Endodermal cell (in vitro differentiated cells): ENCODE results near the gene CLTCL1. TPM values are rescaled to one million over a fixed set of nuclear protein-coding genes. Genes with fewer than 3 reads are reported as not detected.
"Not testable (repeated sequence)": the region's sequence is repeated elsewhere in the genome, so short reads cannot be mapped to it uniquely, and the experiment has no call there.

Source experiments
- DNase-seq: peaks from one replicate; pipeline ENCODE4 v3.0.0-alpha.2; 2017
- H3K27ac ChIP-seq: 2 replicates; pipeline ENCODE4 v1.5.1; 2013; ENCODE audit warnings: mild to moderate bottlenecking, low read depth, low read length, moderate library complexity
- H3K27me3 ChIP-seq: 2 replicates; pipeline ENCODE4 v1.6.1; 2013; ENCODE audit warnings: mild to moderate bottlenecking, low read length, moderate library complexity; ENCODE audit not compliant: insufficient read depth, control insufficient read depth, poor library complexity, severe bottlenecking
- H3K36me3 ChIP-seq: 2 replicates; pipeline ENCODE4 v1.7.0; 2013; ENCODE audit warnings: mild to moderate bottlenecking, low read length, moderate library complexity; ENCODE audit not compliant: control insufficient read depth, insufficient read depth
- H3K4me1 ChIP-seq: one replicate; pipeline ENCODE4 v1.7.0; 2013; ENCODE audit warnings: low read length; ENCODE audit not compliant: control insufficient read depth, insufficient read depth
- H3K4me3 ChIP-seq: 2 replicates; pipeline ENCODE4 v1.5.1; 2013; ENCODE audit warnings: mild to moderate bottlenecking, low read length, moderate library complexity
- H3K9ac ChIP-seq: 2 replicates; pipeline ENCODE4 v1.6.1; 2013; ENCODE audit warnings: mild to moderate bottlenecking, low read length, moderate library complexity; ENCODE audit not compliant: poor library complexity, severe bottlenecking; ENCODE audit errors: extremely low read depth
- H3K9me3 ChIP-seq: 2 replicates; pipeline ENCODE4 v1.6.1; 2013; ENCODE audit warnings: mild to moderate bottlenecking, low read length, moderate library complexity; ENCODE audit not compliant: control insufficient read depth
- H3K27ac Mint-ChIP-seq: 2 replicates; pipeline ENCODE4 v1.8.0; 2020; ENCODE audit warnings: mixed read lengths
- H3K27me3 Mint-ChIP-seq: 2 replicates; pipeline ENCODE4 v1.8.0; 2021; ENCODE audit warnings: mild to moderate bottlenecking, mixed read lengths; ENCODE audit not compliant: insufficient read depth
- H3K36me3 Mint-ChIP-seq: 2 replicates; pipeline ENCODE4 v1.8.0; 2020; ENCODE audit warnings: low read depth, mixed read lengths
- H3K4me1 Mint-ChIP-seq: 2 replicates; pipeline ENCODE4 v1.8.0; 2020; ENCODE audit warnings: mixed read lengths
- H3K4me3 Mint-ChIP-seq: 2 replicates; pipeline ENCODE4 v1.8.0; 2020; ENCODE audit warnings: mild to moderate bottlenecking, moderate library complexity, mixed read lengths
- H3K9me3 Mint-ChIP-seq: 2 replicates; pipeline ENCODE4 v1.8.0; 2020; ENCODE audit warnings: mild to moderate bottlenecking, mixed read lengths
- CTCF ChIP-seq: fragments of 200-600 bp; sonication (generic); conservative IDR thresholded peaks from 2 replicates; pipeline ENCODE4 v1.5.0; 2021; ENCODE audit warnings: antibody characterized with exemption, mild to moderate bottlenecking
- WGBS, 2 experiments: methylation state at CpG; one replicate each; pipeline versions ENCODE4 v1.1.5 to v1.1.7; 2013; ENCODE audit warnings: missing lambda C conversion rate in 2 of 2, mixed read lengths in 1 of 2; ENCODE audit not compliant: insufficient coverage in 1 of 2, insufficient read length in 1 of 2; 5-methylcytosine and 5-hydroxymethylcytosine counted together
- total RNA-seq, 2 donors: library from RNA; stranded (reverse); fragmentation: NEBNext Ultra II Directional in 1 of 2; extraction: Animal tissue kit (Norgen Biotek cat#: 25700) in 1 of 2; gene quantifications; 2 replicates in 1 of 2; 3 replicates in 1 of 2; pipeline ENCODE4 v1.2.1, GENCODE V29; 2021

Gene CLTCL1
- total RNA-seq, 2 donors from 2014 or later, result 11.8 to 14.4 TPM

DNA sequence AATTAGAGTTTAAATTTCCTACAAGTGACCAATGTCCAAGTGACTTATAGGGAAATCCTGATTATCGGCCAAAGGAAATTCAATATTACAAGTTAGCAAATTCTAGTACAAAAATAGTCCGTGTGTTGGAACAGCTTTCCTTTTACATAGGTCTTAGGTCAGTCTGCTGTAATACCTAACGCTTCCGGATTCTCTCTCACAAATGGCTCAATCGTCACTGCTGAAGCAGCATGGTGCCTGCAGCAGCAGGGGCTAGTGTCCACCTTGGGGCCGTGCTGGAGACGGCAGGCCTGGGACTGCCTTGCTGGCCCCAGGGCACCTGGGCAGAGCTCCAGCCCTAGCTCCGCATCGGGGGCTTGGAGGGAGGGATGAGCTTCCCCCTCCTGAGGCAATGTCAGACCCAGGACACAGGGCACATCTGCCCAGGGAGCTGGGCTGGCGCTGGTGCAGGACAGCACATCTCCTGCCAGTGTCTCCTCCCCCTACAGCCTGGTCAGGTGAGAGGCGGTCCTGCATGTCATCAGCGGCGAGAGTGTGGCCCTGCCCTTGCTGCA is 39.4 kb upstream of the CLTCL1 start:
- Mint-ChIP-seq H3K36me3 (peaks cover 69% of the 10 kb centered on the region), H3K4me1 (no peaks in the 10 kb centered on the region), H3K9me3 (peaks cover 17% of the 10 kb centered on the region), H3K27me3 (no peaks in the 10 kb centered on the region), H3K4me3 (no peak overlapping the region), H3K27ac (no peak overlapping the region)
- Histone ChIP-seq H3K36me3 (peaks cover 63% of the 10 kb centered on the region), H3K9ac (no peak overlapping the region), H3K27ac (no peak overlapping the region), H3K9me3 (peaks cover 31% of the 10 kb centered on the region), H3K4me3 (no peak overlapping the region), H3K4me1 (no peaks in the 10 kb centered on the region), H3K27me3 (no peaks in the 10 kb centered on the region)
- no peak for TF ChIP-seq CTCF
- DNase-seq, result no peak
- WGBS, 2 experiments, result 91 to 92% methylated on average over 12 to 13 of the region's 13 CpGs

DNA sequence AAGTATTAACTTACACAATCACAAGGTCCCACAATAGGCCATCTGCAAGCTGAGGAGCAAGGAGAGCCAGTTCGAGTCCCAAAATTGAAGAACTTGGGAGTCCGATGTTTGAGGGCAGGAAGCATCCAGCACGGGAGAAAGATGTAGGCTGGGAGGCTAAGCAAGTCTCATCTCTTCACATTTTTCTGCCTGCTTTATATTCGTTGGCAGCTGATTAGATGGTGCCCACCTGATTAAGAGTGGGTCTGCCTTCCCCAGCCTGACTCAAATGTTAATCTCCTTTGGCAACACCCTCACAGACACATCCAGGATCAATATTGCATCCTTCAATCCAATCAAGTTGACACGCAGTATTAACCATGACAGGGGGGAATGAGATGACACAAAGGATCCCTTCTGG is 38.7 kb upstream of the CLTCL1 start:
- Mint-ChIP-seq H3K9me3 (peaks cover 20% of the 10 kb centered on the region), H3K36me3 (peaks cover 63% of the 10 kb centered on the region)
- DNase-seq, H3K27ac Mint-ChIP-seq, H3K4me1 Mint-ChIP-seq, H3K4me1 ChIP-seq, H3K27ac ChIP-seq, H3K4me3 Mint-ChIP-seq, H3K9ac ChIP-seq, H3K27me3 ChIP-seq, H3K4me3 ChIP-seq, H3K27me3 Mint-ChIP-seq: not testable (repeated sequence)
- WGBS, 2 experiments, result 92% methylated on average over 3 to 5 of the region's 5 CpGs
- H3K36me3 ChIP-seq, result peaks cover 55% of the 10 kb centered on the region
- peaks cover 23% of the 10 kb centered on the region for H3K9me3 ChIP-seq

DNA sequence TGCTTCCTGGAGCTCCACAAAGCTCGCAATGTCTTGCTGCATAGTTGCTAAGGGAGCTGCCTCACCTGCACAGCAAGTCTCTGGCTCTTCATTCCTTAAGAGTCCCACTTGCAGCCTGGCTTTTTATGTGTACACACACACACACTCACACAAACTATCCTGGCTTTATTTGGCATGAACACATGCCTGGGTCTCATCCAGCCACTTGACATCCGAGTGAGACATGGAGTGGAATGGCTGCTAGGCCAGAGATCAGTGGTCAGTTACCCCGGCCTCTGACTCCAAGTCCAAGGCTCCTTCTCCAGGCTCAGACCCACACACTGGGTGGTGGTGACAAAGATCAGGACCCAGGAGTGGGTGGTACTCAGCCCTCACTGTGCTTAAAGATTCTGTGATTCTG is 37.9 kb upstream of the CLTCL1 start:
- H3K9ac ChIP-seq, result no peak overlapping the region
- no peak overlapping the region for H3K27ac Mint-ChIP-seq
- peaks cover 48% of the 10 kb centered on the region for H3K36me3 ChIP-seq
- peaks cover 16% of the 10 kb centered on the region for H3K9me3 ChIP-seq
- no peaks in the 10 kb centered on the region for H3K4me1 ChIP-seq
- H3K27ac ChIP-seq, result no peak overlapping the region
- H3K4me3 ChIP-seq, result no peak overlapping the region
- H3K27me3 ChIP-seq, result no peaks in the 10 kb centered on the region
- no peaks in the 10 kb centered on the region for H3K4me1 Mint-ChIP-seq
- WGBS, 2 experiments, result 92 to 100% methylated on average over 2 to 3 of the region's 3 CpGs
- DNase-seq, result no peak
- peaks cover 27% of the 10 kb centered on the region for H3K9me3 Mint-ChIP-seq
- no peak for TF ChIP-seq CTCF
- no peaks in the 10 kb centered on the region for H3K27me3 Mint-ChIP-seq
- H3K36me3 Mint-ChIP-seq, result peaks cover 58% of the 10 kb centered on the region
- H3K4me3 Mint-ChIP-seq, result no peak overlapping the region
